PFSK-1 (cell line): Measurements from ENCODE around the gene TRABD2A.

ENCODE experiments used
- POLR2AphosphoS5 ChIP-seq: IDR thresholded peaks from 2 replicates; pipeline ENCODE4 v1.6.1; 2012; ENCODE audit warnings: low read depth, mild to moderate bottlenecking, control low read depth, low read length, moderate library complexity
- TAF1 ChIP-seq: IDR thresholded peaks from 2 replicates; pipeline ENCODE4 v1.6.1; 2012; ENCODE audit warnings: low read length, control low read depth, borderline replicate concordance; ENCODE audit not compliant: insufficient read depth

GRCh38 chr2:84782717-84783442 is 98.0 kb downstream of the TRABD2A start:
- no peak for TF ChIP-seq POLR2AphosphoS5
- TF ChIP-seq TAF1, result no peak
